NCI-H146 (cell line): ENCODE results near the gene PLEKHA1.

Experiments
- DNase-seq: peaks from one replicate; lab custom pipeline; 2025; lab: John Stamatoyannopoulos, UW

Gene PLEKHA1

DNA sequence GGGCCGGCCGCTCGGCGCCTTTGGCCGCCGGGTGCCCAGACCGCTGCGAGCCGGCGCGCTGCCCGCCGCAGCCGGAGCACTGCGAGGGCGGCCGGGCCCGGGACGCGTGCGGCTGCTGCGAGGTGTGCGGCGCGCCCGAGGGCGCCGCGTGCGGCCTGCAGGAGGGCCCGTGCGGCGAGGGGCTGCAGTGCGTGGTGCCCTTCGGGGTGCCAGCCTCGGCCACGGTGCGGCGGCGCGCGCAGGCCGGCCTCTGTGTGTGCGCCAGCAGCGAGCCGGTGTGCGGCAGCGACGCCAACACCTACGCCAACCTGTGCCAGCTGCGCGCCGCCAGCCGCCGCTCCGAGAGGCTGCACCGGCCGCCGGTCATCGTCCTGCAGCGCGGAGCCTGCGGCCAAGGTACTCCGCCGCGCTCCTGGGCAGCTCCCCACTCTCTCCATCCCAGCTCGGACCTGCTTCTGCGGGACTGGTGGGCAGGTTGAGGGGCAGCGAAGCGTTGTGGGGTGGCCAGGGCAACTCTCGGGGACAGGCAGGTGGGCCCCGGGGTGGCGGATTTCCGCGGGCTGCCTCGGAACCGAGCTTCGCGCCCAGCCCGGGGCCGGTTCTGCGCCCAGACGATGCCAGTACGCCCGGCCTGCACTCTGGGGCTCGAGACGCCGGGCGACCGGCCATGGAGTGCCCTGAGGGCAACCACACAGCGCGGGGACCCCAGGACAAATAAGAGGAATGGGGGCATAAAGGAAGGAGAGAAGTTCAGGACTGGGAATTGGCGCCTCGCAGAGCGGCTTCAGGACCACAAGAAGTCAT, 87.4 kb downstream of the PLEKHA1 start:
- peak; percentile 51 for DNase-seq

GRCh38 chr10:122462533-122463465, 88.3 kb downstream of the PLEKHA1 start:
- DNase-seq, result no peak

- no peak for DNase-seq
These were observed 89.2 kb downstream of the PLEKHA1 start for GRCh38 chr10:122463466-122464249.

- no peak for DNase-seq
These were observed 89.7 kb downstream of the PLEKHA1 start for GRCh38 chr10:122464250-122464510.

DNA sequence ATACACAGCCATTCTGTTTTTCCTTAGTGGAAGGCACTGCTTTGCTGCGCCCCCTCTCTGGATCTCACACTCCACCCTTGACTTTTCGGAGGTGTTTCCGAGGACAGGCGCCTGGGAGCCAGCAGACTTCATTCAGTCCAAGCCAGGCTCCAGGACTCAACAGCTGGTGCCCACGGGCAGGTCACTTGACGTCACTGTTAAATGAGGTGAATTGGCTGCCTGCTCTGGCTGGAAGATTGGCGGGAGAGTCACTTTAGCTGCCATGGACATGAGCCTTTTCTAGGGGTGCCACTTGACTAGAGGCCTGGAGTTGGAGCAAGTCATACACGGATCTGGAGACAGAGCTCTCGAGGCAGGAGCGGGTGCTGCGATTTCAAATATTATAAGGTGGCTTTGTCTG, 90.1 kb downstream of the PLEKHA1 start:
- DNase-seq, result no peak

- DNase-seq, result no peak
These were observed 91.0 kb downstream of the PLEKHA1 start for GRCh38 chr10:122465401-122466040.

GRCh38 chr10:122466951-122467381, 92.5 kb downstream of the PLEKHA1 start:
- no peak for DNase-seq

DNA sequence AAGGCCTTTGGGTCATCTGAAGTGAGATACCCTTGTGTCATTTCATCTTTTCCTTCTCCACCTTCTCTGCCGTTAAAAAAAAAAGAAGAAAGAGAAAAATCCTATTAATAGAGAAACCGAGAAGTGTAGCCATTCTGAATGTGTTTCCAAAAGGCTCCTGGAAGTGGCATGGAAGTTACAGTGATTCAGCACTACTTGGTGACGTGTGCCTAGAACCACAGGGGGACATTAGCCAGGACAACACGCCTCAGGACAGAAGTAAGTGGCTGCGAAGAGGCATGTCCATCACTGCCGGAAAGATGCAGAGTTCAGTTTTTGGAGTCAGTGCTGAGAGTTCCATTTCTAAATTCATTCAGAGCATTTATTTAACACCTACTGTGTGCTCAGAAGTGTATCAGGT, 93.2 kb downstream of the PLEKHA1 start:
- DNase-seq, result no peak

- peak; percentile 39 for DNase-seq
These were observed 93.9 kb downstream of the PLEKHA1 start for GRCh38 chr10:122468307-122468925.

GRCh38 chr10:122468926-122469781, 94.6 kb downstream of the PLEKHA1 start:
- peak; percentile 75 for DNase-seq

DNA sequence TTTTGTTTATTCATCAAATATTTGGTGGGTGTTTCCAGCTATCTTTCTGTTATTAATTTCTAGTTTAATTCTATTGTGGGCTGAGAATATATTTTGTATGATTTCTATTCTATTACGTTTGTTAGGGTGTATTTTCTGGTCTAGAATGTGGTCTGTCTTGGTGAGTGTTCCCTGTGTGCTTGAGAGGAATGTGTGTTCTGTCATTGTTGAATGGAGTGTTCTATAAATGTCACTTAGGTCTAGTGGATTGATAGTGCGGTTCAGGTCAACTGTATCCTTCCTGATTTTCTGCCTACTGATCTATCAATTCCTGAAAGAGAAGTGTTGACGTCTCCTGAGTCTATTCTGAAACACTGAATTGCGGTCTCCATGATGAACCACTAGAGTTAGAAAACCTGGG, 95.3 kb downstream of the PLEKHA1 start:
- no peak for DNase-seq

DNA sequence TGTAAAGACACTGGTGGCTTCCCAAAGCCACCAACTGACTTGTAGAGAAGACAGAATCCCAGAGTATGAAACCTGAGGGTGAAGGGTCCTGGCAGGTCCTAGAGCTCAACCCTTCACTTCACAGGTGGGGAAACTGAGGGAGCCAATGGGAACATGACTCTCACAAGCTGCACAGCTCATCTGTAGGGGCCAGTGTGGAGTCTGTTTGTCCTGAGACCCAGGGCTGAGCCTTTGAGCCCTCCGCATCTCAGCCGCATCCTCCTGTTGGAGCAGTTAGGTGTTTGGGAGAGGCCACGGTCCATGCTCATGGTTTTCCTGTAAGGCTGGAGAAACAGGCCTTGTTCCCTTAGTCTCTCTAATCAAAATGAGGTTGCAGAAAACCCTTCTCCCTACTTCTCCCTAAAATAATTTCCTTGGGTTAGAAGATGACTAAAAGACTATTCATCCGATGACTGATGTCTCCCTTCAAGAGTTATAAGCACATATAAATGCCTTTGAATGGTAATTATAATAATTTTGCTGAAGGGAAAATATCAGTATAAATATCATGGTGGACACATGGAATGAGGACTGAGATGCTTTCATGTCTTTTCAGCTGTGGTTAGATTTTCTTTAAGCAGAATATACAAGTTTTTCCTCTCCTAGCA, 97.1 kb downstream of the PLEKHA1 start:
- no peak for DNase-seq

GRCh38 chr10:122473116-122473515, 98.6 kb downstream of the PLEKHA1 start:
- DNase-seq, result no peak

GRCh38 chr10:122474131-122474818, 99.8 kb downstream of the PLEKHA1 start:
- DNase-seq, result peak; percentile 39

DNA sequence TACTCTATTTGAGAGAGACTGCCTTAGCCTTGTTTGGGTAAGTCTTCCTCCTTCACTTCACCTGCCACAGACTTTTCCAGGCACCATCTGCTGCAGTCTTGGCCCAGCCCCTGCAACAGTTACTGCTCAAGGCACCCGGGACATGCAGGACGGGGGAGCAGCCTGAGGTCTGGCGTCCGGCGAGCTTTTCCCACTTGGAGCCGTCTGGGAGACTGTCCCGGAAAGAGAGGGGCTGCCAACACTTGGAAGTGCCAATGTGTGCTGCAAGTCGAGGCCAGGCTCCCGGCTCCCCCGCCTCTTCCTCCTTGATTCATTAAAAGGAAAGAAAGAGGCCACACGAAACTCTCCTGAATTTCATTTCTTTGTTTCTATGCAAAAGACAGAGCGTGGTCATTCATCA, 100.6 kb downstream of the PLEKHA1 start:
- no peak for DNase-seq

DNA sequence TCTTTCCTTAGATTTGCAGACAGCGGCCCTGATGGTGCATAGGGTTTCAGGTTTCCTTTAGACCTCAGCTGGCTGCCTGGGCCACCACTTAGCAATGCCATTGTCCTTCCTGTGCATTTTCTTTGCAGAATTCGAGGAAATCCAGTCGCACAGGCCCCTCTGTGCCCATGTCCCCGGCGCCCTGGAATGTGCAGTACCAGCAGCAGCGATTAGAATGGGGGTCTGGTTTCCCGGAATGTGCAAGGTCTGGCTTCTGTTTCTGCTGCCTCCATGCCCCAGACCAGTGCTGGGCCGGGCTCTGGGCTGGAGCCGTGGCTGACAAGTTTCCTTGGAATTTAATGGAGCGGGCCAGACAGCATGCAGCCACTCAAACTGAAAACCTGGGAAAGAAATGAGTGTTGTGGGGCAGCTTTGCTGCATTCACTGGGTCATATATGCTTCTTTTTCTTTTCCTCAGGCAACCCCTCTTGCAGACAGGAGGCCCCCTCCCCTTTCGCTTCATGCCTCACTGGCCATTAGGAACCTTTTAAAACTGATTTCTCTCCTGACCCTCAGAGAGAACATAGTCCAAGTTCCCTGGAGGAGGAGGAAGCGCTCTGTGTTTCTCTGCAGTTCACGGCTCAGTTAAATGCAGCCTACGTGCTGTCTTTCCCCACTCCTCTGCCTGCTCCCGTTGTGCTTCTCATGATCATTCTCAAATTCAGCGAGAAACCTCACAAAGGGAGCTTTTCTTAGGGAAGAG, 101.3 kb downstream of the PLEKHA1 start:
- DNase-seq, result peak; percentile 41

DNA sequence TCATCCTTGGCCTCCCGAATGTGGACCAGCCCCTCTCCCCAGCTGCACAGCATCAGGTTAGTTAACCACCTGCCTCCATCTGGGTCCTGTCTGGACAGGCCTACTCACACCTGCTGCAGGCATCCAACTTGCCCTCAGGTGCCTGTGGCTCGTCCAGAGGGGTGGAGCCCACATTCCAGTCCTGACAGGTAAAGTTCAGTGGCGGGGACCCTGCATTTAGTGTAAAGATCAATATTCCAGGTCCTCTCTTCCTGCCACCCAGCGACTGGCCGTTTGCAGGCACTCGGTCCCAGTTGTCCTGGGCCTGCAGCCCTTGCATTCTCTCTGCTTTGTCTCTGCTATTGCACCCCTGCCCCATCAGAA, 101.8 kb downstream of the PLEKHA1 start:
- DNase-seq, result peak; percentile 90

DNA sequence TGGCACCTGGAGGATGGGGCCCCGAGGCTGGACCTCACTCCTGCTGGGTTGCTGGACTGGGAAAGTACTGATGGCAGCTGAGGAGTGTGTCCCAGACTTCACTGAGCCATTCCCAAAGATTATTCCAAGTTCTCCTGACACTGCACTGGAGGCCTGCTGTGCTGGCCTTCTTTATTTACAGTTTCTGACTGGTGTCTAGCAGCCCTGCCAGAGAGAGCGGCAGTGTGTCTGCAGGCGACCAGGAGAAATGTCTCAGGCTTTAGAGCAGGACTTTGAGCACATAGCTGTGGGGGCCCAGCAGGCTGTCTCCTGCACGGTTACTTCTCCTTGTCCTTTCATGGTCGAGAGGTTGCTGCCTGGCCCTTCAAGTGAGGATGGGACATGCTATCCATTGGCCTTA, 102.9 kb downstream of the PLEKHA1 start:
- DNase-seq, result no peak

GRCh38 chr10:122478971-122479370, 104.5 kb downstream of the PLEKHA1 start:
- no peak for DNase-seq
